ENCODE measurements around the gene CXorf58.

GRCh38 chrX:23959781-23960180 is 52.0 kb downstream of the CXorf58 start:
- TF ChIP-seq CTCF (IDR thresholded peaks at IDR 0.05) (no peak), TP53 (CRISPR knock-in tag; IDR thresholded peaks at IDR 0.05) (no peak), RNF2 (IDR thresholded peaks at IDR 0.05; ENCODE audit: borderline replicate concordance, low read depth) (no peak), POLR2A (IDR thresholded peaks at IDR 0.05; ENCODE audit: low read length) (no peak)

Measured in A549 (cell line).